Common myeloid progenitor, CD34-positive (primary cell): ENCODE data around the gene CRACDL.

Experiments used
- CTCF ChIA-PET: fragments of 350-600 bp; sonication (Branson Sonifier 250); formaldehyde crosslinking; loops from one replicate; lab custom pipeline; 2021; ENCODE audit warnings: antibody characterized with exemption; lab: Charles Lee
- POLR2A ChIA-PET: fragments of 350-600 bp; sonication (Branson Sonifier 250); formaldehyde crosslinking; loops from one replicate; lab custom pipeline; 2021; ENCODE audit warnings: antibody characterized with exemption; lab: Charles Lee
- DNase-seq, 3 donors: peaks; one replicate each; pipeline versions ENCODE4 v3.0.0 to v3.0.0-alpha.2; 2013
- H3K27ac ChIP-seq, 2 experiments: 1 replicate in 1 of 2; 2 replicates in 1 of 2; pipeline ENCODE4 v1.7.0; 2013; ENCODE audit warnings: inconsistent platforms in 2 of 2, low read length in 2 of 2, mild to moderate bottlenecking in 2 of 2, low read depth in 1 of 2, moderate library complexity in 1 of 2; ENCODE audit not compliant: severe bottlenecking in 2 of 2, insufficient read depth in 1 of 2, poor library complexity in 1 of 2
- H3K27me3 ChIP-seq, 5 experiments: replicated peaks in 2 of 5; 1 replicate in 3 of 5; 2 replicates in 2 of 5; pipeline versions ENCODE4 v1.6.1 to v1.7.0; 2013; ENCODE audit warnings: low read length in 4 of 5, mild to moderate bottlenecking in 2 of 5, moderate library complexity in 2 of 5, inconsistent platforms in 1 of 5; ENCODE audit not compliant: insufficient read depth in 5 of 5, control insufficient read depth in 4 of 5
- H3K36me3 ChIP-seq, 4 experiments: 1 replicate in 2 of 4; 2 replicates in 2 of 4; pipeline versions ENCODE4 v1.6.1 to v1.7.0; 2013; ENCODE audit warnings: low read length in 3 of 4, control low read depth in 1 of 4, mild to moderate bottlenecking in 1 of 4; ENCODE audit not compliant: control insufficient read depth in 4 of 4, insufficient read depth in 4 of 4
- H3K4me1 ChIP-seq, 4 experiments: 1 replicate in 3 of 4; 2 replicates in 1 of 4; pipeline versions ENCODE4 v1.6.1 to v1.7.1; 2013; ENCODE audit warnings: low read length in 3 of 4, mild to moderate bottlenecking in 3 of 4, control low read depth in 1 of 4, inconsistent platforms in 1 of 4, moderate library complexity in 1 of 4; ENCODE audit not compliant: control insufficient read depth in 4 of 4, insufficient read depth in 4 of 4; ENCODE audit errors: control extremely low read depth in 1 of 4
- H3K4me3 ChIP-seq, 7 experiments: 1 replicate in 4 of 7; 2 replicates in 3 of 7; pipeline versions ENCODE4 v1.5.1 to v1.7.0; 2013; ENCODE audit warnings: mild to moderate bottlenecking in 7 of 7, low read length in 6 of 7, moderate library complexity in 6 of 7, inconsistent platforms in 2 of 7, low read depth in 2 of 7, control low read depth in 1 of 7; ENCODE audit not compliant: insufficient read depth in 4 of 7, control insufficient read depth in 1 of 7; ENCODE audit errors: extremely low read depth in 1 of 7
- H3K9me3 ChIP-seq, 5 experiments: 1 replicate in 4 of 5; 2 replicates in 1 of 5; pipeline versions ENCODE4 v1.6.1 to v1.7.1; 2013; ENCODE audit warnings: low read length in 4 of 5, mild to moderate bottlenecking in 2 of 5, inconsistent platforms in 1 of 5, low read depth in 1 of 5, moderate library complexity in 1 of 5; ENCODE audit not compliant: control insufficient read depth in 4 of 5, insufficient read depth in 2 of 5; ENCODE audit errors: control extremely low read depth in 1 of 5
- WGBS: methylation state at CpG from one replicate; pipeline ENCODE4 v1.1.5; 2013; ENCODE audit not compliant: insufficient coverage; 5-methylcytosine and 5-hydroxymethylcytosine counted together

CRACDL gene

DNA sequence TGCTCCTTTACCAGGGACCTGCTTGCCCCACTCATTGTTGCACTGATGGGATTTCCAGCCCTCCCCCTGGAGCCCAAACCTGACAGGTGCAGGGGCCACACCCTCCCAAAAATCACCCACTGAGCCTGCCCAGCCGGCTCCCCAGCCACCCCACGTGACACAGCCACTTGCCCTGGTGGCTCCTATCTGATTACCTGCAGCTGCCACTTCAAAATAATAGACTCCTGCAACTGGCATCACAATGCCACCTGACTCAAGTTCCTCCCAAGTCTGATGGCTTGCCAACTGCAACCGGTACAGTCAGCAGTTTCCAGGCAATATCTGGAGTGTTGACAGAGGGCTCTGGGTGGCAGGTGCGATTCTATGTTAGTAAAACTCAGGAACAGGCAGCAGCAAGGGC is 66.2 kb downstream of the CRACDL start:
- Histone ChIP-seq H3K4me3 (no peak overlapping the region), H3K9me3 (no peaks in the 10 kb centered on the region), H3K4me1 (no peaks in the 10 kb centered on the region), H3K27ac (no peak overlapping the region), H3K36me3 (no peaks in the 10 kb centered on the region), H3K27me3 (no peaks in the 10 kb centered on the region)
- ChIA-PET POLR2A (no interaction called here), CTCF (no interaction called here)
- no peak for DNase-seq
- WGBS = 89% methylated on average over 4 of the region's 4 CpGs

DNA sequence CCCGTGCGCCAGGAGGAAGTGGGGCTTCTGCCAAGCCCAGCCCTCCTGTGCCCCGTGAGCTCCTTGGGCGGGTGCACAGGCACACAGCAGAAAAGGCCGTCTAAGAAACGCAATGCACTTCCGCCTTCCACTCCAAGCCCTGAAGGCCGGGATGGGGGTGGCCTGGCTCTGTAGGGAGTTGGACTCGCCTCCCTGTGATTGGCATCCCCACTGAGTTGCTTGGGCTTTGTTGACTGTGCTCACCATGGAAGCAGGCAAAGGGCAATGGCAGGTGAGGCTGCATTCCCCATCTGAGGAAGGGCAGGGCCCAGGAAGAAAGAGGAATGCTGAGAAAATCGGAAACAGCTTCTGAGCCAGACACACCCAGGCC is 66.8 kb downstream of the CRACDL start:
- no peaks in the 10 kb centered on the region for H3K36me3 ChIP-seq
- no peaks in the 10 kb centered on the region for H3K9me3 ChIP-seq
- no peak for DNase-seq
- no peaks in the 10 kb centered on the region for H3K27me3 ChIP-seq
- H3K4me3 ChIP-seq = no peak overlapping the region
- H3K4me1 ChIP-seq = no peaks in the 10 kb centered on the region
- POLR2A ChIA-PET = no interaction called here
- WGBS = 89% methylated on average over 10 of the region's 10 CpGs
- CTCF ChIA-PET = no interaction called here
- H3K27ac ChIP-seq = no peak overlapping the region

DNA sequence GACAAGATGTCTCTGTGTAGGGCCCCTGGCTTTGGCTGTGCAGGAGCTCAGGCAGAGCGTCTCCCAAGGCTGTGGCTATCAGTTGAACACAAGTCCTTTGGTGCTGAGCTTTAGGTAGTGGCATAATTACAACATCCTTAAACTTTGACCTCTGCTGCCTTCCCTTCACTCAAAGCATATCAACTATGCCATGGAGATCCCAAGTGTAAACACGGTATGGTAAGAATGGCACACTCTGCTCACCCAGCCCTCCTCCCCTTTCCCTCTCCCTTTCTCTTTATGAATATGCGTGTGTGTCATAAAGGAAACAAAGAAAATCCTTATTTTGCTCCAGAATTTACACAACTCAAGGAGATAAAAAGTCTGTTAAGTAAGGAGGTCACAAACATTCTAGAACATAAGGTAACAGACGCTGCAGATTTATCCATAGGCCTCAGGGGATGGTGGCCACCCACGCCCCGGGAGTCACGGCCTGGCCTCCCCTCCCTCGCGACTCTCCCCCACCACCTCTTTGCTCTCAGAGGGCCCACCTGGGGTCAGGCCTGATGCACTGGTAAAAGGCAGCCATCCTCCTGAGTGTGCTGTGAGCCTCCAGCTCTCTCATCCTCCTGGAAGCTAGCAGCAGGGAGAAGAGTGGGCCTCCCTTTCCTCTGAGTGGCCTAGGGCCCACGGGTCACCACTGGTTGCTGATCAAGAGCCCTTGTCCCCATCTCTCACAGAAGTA is 67.3 kb downstream of the CRACDL start:
- no peaks in the 10 kb centered on the region for H3K4me1 ChIP-seq

DNA sequence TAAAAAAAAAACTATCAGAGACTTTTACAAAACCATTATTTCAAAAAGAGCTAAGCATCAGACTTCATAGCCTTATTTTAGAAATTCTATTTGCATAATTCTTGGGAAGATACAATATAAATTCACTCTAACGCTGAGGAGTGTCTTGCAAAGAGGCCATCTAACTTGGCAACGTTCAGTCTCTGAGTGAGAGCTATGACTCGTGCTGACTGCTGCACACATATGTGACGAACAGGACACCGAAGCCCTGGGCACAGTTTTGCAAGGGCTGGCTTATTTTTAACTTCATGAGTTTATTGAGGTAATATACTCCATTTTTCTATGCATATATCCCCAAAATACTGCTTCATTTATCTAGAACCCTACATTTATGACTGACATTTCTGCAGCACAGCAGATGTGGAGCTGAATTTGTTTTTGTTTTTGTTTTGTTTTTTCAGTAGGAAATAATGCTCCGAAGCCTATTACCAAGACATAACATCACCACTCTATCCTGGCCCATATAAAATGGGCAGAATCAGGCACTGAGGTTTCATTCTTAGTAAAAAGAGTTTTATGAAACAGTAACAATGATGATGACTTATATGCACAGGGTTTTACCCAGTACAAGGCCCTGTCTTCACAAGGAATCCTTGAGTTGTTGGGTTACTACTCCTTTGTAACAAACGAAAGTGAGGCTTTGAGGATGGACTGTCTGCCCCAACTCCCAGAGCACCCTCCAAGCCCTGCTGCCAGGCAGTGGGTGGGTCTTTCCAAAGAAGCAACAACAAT is 68.3 kb downstream of the CRACDL start:
- ChIA-PET POLR2A (no interaction called here), CTCF (interaction anchor here (0.9 kb wide), 1 partner anchor 27 kb away, joined by 3 read pairs; no protein-coding TSS in a partner anchor)
- 97% methylated on average over 4 of the region's 7 CpGs for WGBS
- H3K27me3 ChIP-seq = no peaks in the 10 kb centered on the region
- H3K4me1 ChIP-seq = no peaks in the 10 kb centered on the region
- H3K9me3 ChIP-seq = peaks cover 0 to 3% (median 0%) of the 10 kb centered on the region in 5 experiments
- H3K4me3 ChIP-seq = no peak overlapping the region
- H3K36me3 ChIP-seq = no peaks in the 10 kb centered on the region
- DNase-seq = no peak
- no peak overlapping the region for H3K27ac ChIP-seq

More for the DNA sequence above, 67.3 kb downstream of the CRACDL start:
- no peaks in the 10 kb centered on the region for H3K9me3 ChIP-seq
- H3K27ac ChIP-seq = no peak overlapping the region
- POLR2A ChIA-PET = no interaction called here
- H3K36me3 ChIP-seq = no peaks in the 10 kb centered on the region
- 94% methylated on average over 8 of the region's 10 CpGs for WGBS
- H3K4me3 ChIP-seq = no peak overlapping the region
- CTCF ChIA-PET = no interaction called here
- H3K27me3 ChIP-seq = no peaks in the 10 kb centered on the region
- no peak for DNase-seq

DNA sequence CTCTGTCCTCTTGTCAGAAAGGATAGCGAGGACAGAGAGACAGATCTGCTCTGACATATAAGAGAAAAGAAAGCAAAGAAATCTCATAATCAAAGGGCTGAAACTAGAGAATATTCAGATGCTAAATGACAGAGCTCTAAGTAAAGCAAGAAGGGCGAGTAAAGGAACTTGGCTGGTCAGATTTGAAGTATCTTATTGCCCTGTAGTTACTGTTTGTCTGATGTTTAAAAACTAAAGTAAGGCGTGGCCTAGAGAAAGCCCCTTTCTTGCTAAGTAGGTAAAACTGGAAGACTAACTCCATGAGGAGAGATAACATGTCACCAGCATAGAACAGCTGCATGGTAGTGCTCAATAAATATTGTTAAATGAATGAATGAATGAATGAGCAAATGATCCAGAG is 70.0 kb downstream of the CRACDL start:
- H3K4me1 ChIP-seq = no peaks in the 10 kb centered on the region
- no peak overlapping the region for H3K27ac ChIP-seq
- ChIA-PET POLR2A (no interaction called here), CTCF (interaction anchor here (0.7 kb wide), 1 partner anchor 124 kb away, joined by 3 read pairs; no protein-coding TSS in a partner anchor)
- no peak overlapping the region for H3K4me3 ChIP-seq
- no peaks in the 10 kb centered on the region for H3K36me3 ChIP-seq
- peaks cover 2 to 15% (median 8%) of the 10 kb centered on the region in 5 experiments for H3K9me3 ChIP-seq
- 96% methylated on average over 2 of the region's 3 CpGs for WGBS
- H3K27me3 ChIP-seq = no peaks in the 10 kb centered on the region
- DNase-seq = no peak

DNA sequence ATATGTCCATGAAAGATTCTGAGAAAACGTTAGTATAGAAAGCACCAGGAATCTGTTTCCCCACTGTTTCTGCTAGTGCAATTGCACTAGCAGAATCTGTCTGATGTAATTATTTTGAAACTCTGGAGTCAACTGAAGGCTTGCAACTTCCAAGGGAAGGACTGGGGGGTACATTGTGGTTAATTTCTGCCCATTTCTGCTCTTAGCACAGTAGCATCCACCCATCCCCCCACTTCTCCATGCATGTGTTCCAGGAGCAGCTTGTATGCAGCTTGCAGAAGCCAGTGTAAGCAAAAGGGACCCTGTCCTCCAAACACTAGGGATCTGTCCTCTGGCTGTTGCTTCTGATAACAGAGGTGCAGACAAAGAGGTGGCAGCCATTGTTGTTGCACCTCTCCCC is 74.4 kb downstream of the CRACDL start:
- WGBS = 100% methylated on average over 1 of the region's 1 CpG
- POLR2A ChIA-PET = no interaction called here
- DNase-seq = no peak
- peaks cover 5 to 41% (median 11%) of the 10 kb centered on the region in 5 experiments for H3K9me3 ChIP-seq
- CTCF ChIA-PET = no interaction called here
- H3K27me3 ChIP-seq = no peaks in the 10 kb centered on the region
- no peaks in the 10 kb centered on the region for H3K4me1 ChIP-seq
- no peaks in the 10 kb centered on the region for H3K36me3 ChIP-seq
- no peak overlapping the region for H3K4me3 ChIP-seq
- H3K27ac ChIP-seq = no peak overlapping the region

DNA sequence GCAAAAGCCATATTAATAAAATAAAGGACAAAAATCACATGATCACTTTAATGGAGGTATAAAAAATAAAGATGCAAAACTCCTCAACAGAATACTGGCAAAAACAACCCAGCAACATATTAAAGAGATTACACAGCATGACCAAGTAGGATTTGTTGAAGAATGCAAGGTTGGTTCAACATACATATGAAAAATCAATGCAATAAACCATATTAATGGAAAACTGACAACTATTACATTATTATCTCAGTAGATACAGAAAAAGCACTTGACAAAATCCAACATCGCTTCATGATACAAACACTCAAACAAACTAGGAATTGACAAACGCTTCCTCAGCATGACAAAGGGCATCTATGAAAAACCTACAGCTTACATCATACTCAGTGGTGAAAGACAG is 76.7 kb downstream of the CRACDL start:
- H3K9me3 ChIP-seq = peaks cover 6 to 45% (median 11%) of the 10 kb centered on the region in 5 experiments
- POLR2A ChIA-PET = no interaction called here

More for the DNA sequence above, 76.7 kb downstream of the CRACDL start:
- CTCF ChIA-PET = no interaction called here
- no peak overlapping the region for H3K27ac ChIP-seq
- WGBS = 100% methylated on average over 1 of the region's 2 CpGs
- no peak overlapping the region for H3K4me3 ChIP-seq
- no peaks in the 10 kb centered on the region for H3K27me3 ChIP-seq
- DNase-seq = no peak
- H3K36me3 ChIP-seq = no peaks in the 10 kb centered on the region
- no peaks in the 10 kb centered on the region for H3K4me1 ChIP-seq
